Endothelial cell of umbilical vein (primary cell): ENCODE data around the gene SLC30A4. TPM values are rescaled to one million over a fixed set of nuclear protein-coding genes. Genes with fewer than 3 reads are reported as not detected.

Experiments
- BruUV-seq: library from RNA; stranded (reverse); fragments of 400-500 nt; replicated peaks from 2 replicates; lab custom pipeline; 2021; lab: Mats Ljungman, UMichigan
- CTCF ChIA-PET: fragments of 300-600, 350-600 bp; sonication (Branson Sonifier 250); formaldehyde crosslinking; loops from one replicate; lab custom pipeline; 2021; ENCODE audit warnings: antibody characterized with exemption, inconsistent platforms; lab: Charles Lee
- POLR2A ChIA-PET: fragments of 300-600, 350-600 bp; sonication (Branson Sonifier 250); formaldehyde crosslinking; loops from one replicate; lab custom pipeline; 2021; ENCODE audit warnings: antibody characterized with exemption, inconsistent platforms; lab: Charles Lee
- DNase-seq: peaks from one replicate; pipeline ENCODE4 v3.0.0-alpha.2; 2011; ENCODE audit warnings: low read depth, low spot score
- FAIRE-seq: peaks from 2 replicates; lab custom pipeline; 2011; peaks lifted over from hg19 to GRCh38; lab: Jason Lieb, UNC
- H2AFZ ChIP-seq: 2 replicates; pipeline ENCODE4 v1.6.0; 2012; ENCODE audit warnings: low read depth, low read length, control low read depth, inconsistent platforms
- H3K27ac ChIP-seq: 2 replicates; pipeline ENCODE4 v1.5.1; 2011; ENCODE audit warnings: low read depth, mild to moderate bottlenecking, control low read depth, low read length, moderate library complexity; ENCODE audit not compliant: insufficient read depth
- H3K27me3 ChIP-seq, 2 experiments: 2 replicates each; pipeline versions ENCODE4 v1.6.0 to v1.6.1; 2011; ENCODE audit warnings: low read length in 2 of 2, mixed read lengths in 1 of 2; ENCODE audit not compliant: control insufficient read depth in 2 of 2, insufficient read depth in 2 of 2
- H3K36me3 ChIP-seq, 2 experiments: 2 replicates in 1 of 2; 3 replicates in 1 of 2; pipeline ENCODE4 v1.5.1; 2011; ENCODE audit warnings: low read length in 2 of 2, mild to moderate bottlenecking in 1 of 2, moderate library complexity in 1 of 2; ENCODE audit not compliant: control insufficient read depth in 2 of 2, insufficient read depth in 2 of 2; ENCODE audit errors: extremely low read depth in 1 of 2
- H3K4me1 ChIP-seq: 3 replicates; pipeline ENCODE4 v1.5.1; 2011; ENCODE audit warnings: mild to moderate bottlenecking, low read length; ENCODE audit not compliant: control insufficient read depth, insufficient read depth; ENCODE audit errors: extremely low read depth
- H3K4me2 ChIP-seq: 2 replicates; pipeline ENCODE4 v1.6.1; 2011; ENCODE audit warnings: low read length, control low read depth, mixed read lengths; ENCODE audit not compliant: insufficient read depth
- H3K4me3 ChIP-seq, 3 experiments: fragments of 200-600 bp in 1 of 3; sonication (generic), shearing (Covaris generic) in 1 of 3; replicated peaks in 1 of 3; 2 replicates each; pipeline ENCODE4 v1.5.1; 2011 to 2016; ENCODE audit warnings: control low read depth in 3 of 3, low read length in 3 of 3, mild to moderate bottlenecking in 2 of 3, inconsistent platforms in 1 of 3, low read depth in 1 of 3, moderate library complexity in 1 of 3; ENCODE audit not compliant: insufficient read depth in 1 of 3
- H3K79me2 ChIP-seq: 2 replicates; pipeline ENCODE4 v1.6.0; 2012; ENCODE audit warnings: low read length, inconsistent platforms; ENCODE audit not compliant: control insufficient read depth, insufficient read depth
- H3K9ac ChIP-seq: replicated peaks from 2 replicates; pipeline ENCODE3; 2011; ENCODE audit warnings: low read length, control low read depth; ENCODE audit not compliant: insufficient read depth; ENCODE audit errors: extremely low read depth
- H3K9me1 ChIP-seq: replicated peaks from 3 replicates; pipeline ENCODE4 v1.6.0; 2011; ENCODE audit warnings: mild to moderate bottlenecking, low read length; ENCODE audit not compliant: control insufficient read depth, insufficient read depth; ENCODE audit errors: extremely low read depth
- H3K9me3 ChIP-seq: replicated peaks from 2 replicates; pipeline ENCODE4 v1.5.1; 2012; ENCODE audit warnings: low read length, inconsistent platforms; ENCODE audit not compliant: control insufficient read depth, insufficient read depth
- H4K20me1 ChIP-seq: replicated peaks from 2 replicates; pipeline ENCODE3; 2011; ENCODE audit warnings: mild to moderate bottlenecking, low read length; ENCODE audit not compliant: control insufficient read depth, insufficient read depth; ENCODE audit errors: extremely low read depth
- CTCF ChIP-seq, 2 donors: IDR thresholded peaks; 1 replicate in 1 of 2; 2 replicates in 1 of 2; pipeline ENCODE4 v1.5.1; 2011; ENCODE audit warnings: low read length in 2 of 2, mild to moderate bottlenecking in 2 of 2, moderate library complexity in 2 of 2, control low read depth in 1 of 2, inconsistent platforms in 1 of 2, low read depth in 1 of 2; ENCODE audit not compliant: insufficient read depth in 1 of 2; ENCODE audit errors: extremely low read depth in 1 of 2
- EZH2 ChIP-seq: IDR thresholded peaks from 2 replicates; pipeline ENCODE4 v1.6.1; 2012; ENCODE audit warnings: borderline replicate concordance, low read depth, mild to moderate bottlenecking, moderate library complexity, low read length, inconsistent platforms; ENCODE audit not compliant: severe bottlenecking
- FOS ChIP-seq: IDR thresholded peaks from 2 replicates; pipeline ENCODE4 v1.6.1; 2011; ENCODE audit warnings: mild to moderate bottlenecking, low read length, moderate library complexity, borderline replicate concordance; ENCODE audit not compliant: insufficient read depth
- GATA2 ChIP-seq: IDR thresholded peaks from 2 replicates; pipeline ENCODE4 v1.7.0; 2011; ENCODE audit warnings: low read depth, mild to moderate bottlenecking, moderate library complexity, mixed read lengths, low read length; ENCODE audit not compliant: insufficient read length, insufficient read depth
- JUN ChIP-seq: IDR thresholded peaks from 2 replicates; pipeline ENCODE4 v1.6.1; 2011; ENCODE audit warnings: borderline replicate concordance, low read depth; ENCODE audit not compliant: insufficient read length, insufficient read depth
- MAX ChIP-seq: IDR thresholded peaks from 2 replicates; pipeline ENCODE4 v1.6.1; 2011; ENCODE audit not compliant: insufficient read depth, insufficient read length
- MYC ChIP-seq: IDR thresholded peaks from one replicate; pipeline ENCODE4 v1.6.1; 2011; ENCODE audit warnings: mild to moderate bottlenecking, low read depth, low read length
- POLR2A ChIP-seq: IDR thresholded peaks from 2 replicates; pipeline ENCODE4 v1.6.1; 2012; ENCODE audit warnings: low read depth, mild to moderate bottlenecking, control low read depth, low read length
- POLR2AphosphoS5 ChIP-seq: IDR thresholded peaks from 2 replicates; pipeline ENCODE4 v1.6.1; 2012; ENCODE audit warnings: low read depth, mild to moderate bottlenecking, control low read depth, low read length, moderate library complexity; ENCODE audit not compliant: insufficient read depth
- dilution Hi-C: fragments of 300-500 bp; cut with MboI; formaldehyde crosslinking; loops from one replicate; pipeline ENCODE4 v1.15.0; 2019; ENCODE audit warnings: low sequenced_read_pairs; ENCODE audit not compliant: extremely low pct_ligation_motif_present
- intact Hi-C: fragments of 100-400 bp; cut with micrococcal nuclease; formaldehyde crosslinking; loops from one replicate; pipeline ENCODE4 v1.10.0; 2022
- polyA plus RNA-seq, 4 experiments: library from polyadenylated mRNA; depleted of rRNA in 3 of 4; stranded (reverse) in 3 of 4; unstranded in 1 of 4; fragments of >200 nt; gene quantifications; 2 replicates each; pipeline versions ENCODE4 v1.2.1 to v1.2.3, GENCODE V29; 2011 to 2012; ENCODE audit warnings: missing spikeins in 1 of 4
- total RNA-seq: library from RNA; stranded (reverse); gene quantifications from 2 replicates; pipeline ENCODE4 v1.2.3, GENCODE V29; 2021

Gene SLC30A4
- total and polyA plus RNA-seq, 2 donors (not counting 3 experiments of a cell fraction or from before 2014, with no cell fraction given), result 2.7 to 3.9 TPM

DNA sequence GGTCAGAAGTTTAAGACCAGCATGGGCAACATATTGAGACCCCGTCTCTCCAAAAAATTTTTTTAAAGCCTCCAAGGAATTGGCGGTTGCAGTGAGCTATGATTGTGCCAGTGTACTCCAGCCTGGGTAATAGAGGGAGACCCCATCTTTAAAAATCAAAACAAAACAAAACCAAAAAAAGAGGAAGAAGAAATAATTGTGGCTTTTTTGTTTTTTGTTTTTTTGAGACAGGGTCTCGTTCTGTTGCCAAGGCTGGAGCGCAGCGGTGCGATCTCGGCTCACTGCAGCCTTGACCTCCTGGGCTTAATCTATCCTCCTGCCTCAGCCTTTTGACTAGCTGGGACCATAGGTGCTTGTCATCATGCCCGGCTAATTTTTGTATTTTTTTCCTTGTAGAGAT, 4.5 kb upstream of the SLC30A4 start:
- H4K20me1 ChIP-seq, result no peaks in the 10 kb centered on the region
- no TSS peak for BruUV-seq
- peaks cover 2 to 3% of the 10 kb centered on the region in 2 experiments for H3K27me3 ChIP-seq
- H3K4me3 ChIP-seq, result no peak overlapping the region
- FAIRE-seq, result no peak
- H3K4me2 ChIP-seq, result no peak overlapping the region
- POLR2A ChIA-PET, result no interaction called here
- H3K4me1 ChIP-seq, result peaks cover under 1% of the 10 kb centered on the region
- H2AFZ ChIP-seq, result no peak overlapping the region
- CTCF ChIA-PET, result interaction anchor here (0.8 to 0.9 kb wide), 2 partner anchors 11 to 26 kb away, joined by 3 to 4 read pairs; no protein-coding TSS in a partner anchor
- H3K9me1 ChIP-seq, result no peaks in the 10 kb centered on the region
- H3K79me2 ChIP-seq, result no peaks in the 10 kb centered on the region
- dilution Hi-C loops, result no loop called here
- intact Hi-C loops, result no loop called here
- no peak for DNase-seq
- H3K9me3 ChIP-seq, result no peaks in the 10 kb centered on the region
- no peak overlapping the region for H3K9ac ChIP-seq
- no peak overlapping the region for H3K27ac ChIP-seq
- no peaks in the 10 kb centered on the region for H3K36me3 ChIP-seq
- TF ChIP-seq GATA2 (no peak), POLR2AphosphoS5 (no peak), EZH2 (no peak), MAX (no peak), CTCF (IDR thresholded peaks at IDR 0.05; ENCODE audit: extremely low read depth in 1 of 2, insufficient read depth in 1 of 2, low read depth in 1 of 2, low read length in 2 of 2) (no peak), MYC (no peak), FOS (no peak), JUN (no peak), POLR2A (no peak)
